B cell (primary cell): ENCODE data around the gene RUBCNL.

ENCODE experiments used
- CTCF ChIP-seq: fragments of 200-600 bp; IDR thresholded peaks from one replicate; pipeline ENCODE4 v1.8.0; 2022; ENCODE audit warnings: antibody characterized with exemption, mild to moderate bottlenecking
- EZH2 ChIP-seq: IDR thresholded peaks from 2 replicates; pipeline ENCODE4 v1.6.1; 2012; ENCODE audit warnings: borderline replicate concordance, low read depth, mild to moderate bottlenecking, moderate library complexity, low read length; ENCODE audit not compliant: insufficient read depth, poor library complexity, severe bottlenecking

DNA sequence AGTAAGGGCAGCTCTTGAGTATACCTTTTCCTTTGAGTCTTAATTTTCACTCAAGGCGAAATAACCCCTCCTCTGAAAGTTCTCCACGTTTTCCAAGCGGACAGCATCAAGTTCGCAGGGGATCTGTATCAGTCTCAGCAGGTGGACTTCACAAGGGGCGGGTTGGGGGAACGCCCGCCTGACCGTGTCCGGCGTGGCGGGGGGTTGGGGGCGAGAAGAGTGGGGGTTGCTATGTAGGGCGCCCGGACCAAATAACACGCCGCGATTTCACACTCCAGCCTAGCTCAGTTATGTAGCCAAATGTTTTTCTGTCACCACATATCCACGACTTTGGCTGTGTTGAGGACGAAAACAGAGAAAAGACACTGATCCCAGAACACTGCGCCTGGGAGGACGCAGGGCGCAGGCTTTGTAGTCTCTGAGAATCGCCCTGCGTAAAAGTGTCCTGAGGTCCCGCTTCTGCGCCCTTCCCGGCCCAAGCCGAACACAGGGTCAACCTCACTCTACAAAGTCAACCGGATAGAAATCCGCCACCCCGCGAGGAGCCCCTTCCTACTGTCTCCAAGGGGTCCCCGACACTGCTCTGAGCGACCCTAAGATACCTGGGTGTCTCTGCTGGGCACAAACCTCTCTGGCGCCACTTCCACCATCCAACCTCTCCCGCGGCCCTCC lies 524 bp downstream of the RUBCNL start:
- TF ChIP-seq CTCF = no peak
- TF ChIP-seq EZH2 = no peak
